H1 (cell line): ENCODE measurements around the gene IL7R. TPM values are rescaled to one million over a fixed set of nuclear protein-coding genes. Genes with fewer than 3 reads are reported as not detected.

ENCODE experiments used
- CTCF ChIA-PET: fragments of 300-600 bp; sonication (Branson Sonifier 250); formaldehyde crosslinking; loops from one replicate; lab custom pipeline; 2021; ENCODE audit not compliant: partially characterized antibody; lab: Charles Lee
- POLR2A ChIA-PET: fragments of 300-600 bp; sonication (Branson Sonifier 250); formaldehyde crosslinking; loops from one replicate; lab custom pipeline; 2021; ENCODE audit warnings: inconsistent platforms; ENCODE audit not compliant: partially characterized antibody; lab: Charles Lee
- DNase-seq, 2 experiments: peaks; one replicate each; pipeline versions ENCODE4 v3.0.0 to v3.0.0-alpha.2; 2010 to 2022; ENCODE audit warnings: low spot score in 2 of 2, low read depth in 1 of 2, mixed read lengths in 1 of 2
- FAIRE-seq: peaks from 2 replicates; lab custom pipeline; 2011; peaks lifted over from hg19 to GRCh38; lab: Jason Lieb, UNC
- H2AFZ ChIP-seq: 2 replicates; pipeline ENCODE4 v1.8.1; 2012; ENCODE audit warnings: low read length, inconsistent platforms
- H2AK5ac ChIP-seq: 2 replicates; pipeline ENCODE4 v1.6.1; 2013; ENCODE audit warnings: low read depth, low read length
- H2BK120ac ChIP-seq: replicated peaks from 2 replicates; pipeline ENCODE3; 2013; ENCODE audit warnings: low read depth, low read length, inconsistent platforms
- H2BK12ac ChIP-seq: 2 replicates; pipeline ENCODE4 v1.6.1; 2013; ENCODE audit warnings: low read depth, low read length
- H2BK15ac ChIP-seq: 2 replicates; pipeline ENCODE4 v1.6.1; 2013; ENCODE audit warnings: low read length
- H2BK20ac ChIP-seq: 2 replicates; pipeline ENCODE4 v1.6.1; 2013; ENCODE audit warnings: low read length
- H2BK5ac ChIP-seq: 2 replicates; pipeline ENCODE4 v1.6.1; 2013; ENCODE audit warnings: low read depth, low read length
- H3K14ac ChIP-seq: 2 replicates; pipeline ENCODE4 v1.6.1; 2013; ENCODE audit warnings: inconsistent platforms; ENCODE audit not compliant: insufficient read length
- H3K18ac ChIP-seq: 2 replicates; pipeline ENCODE4 v1.6.1; 2013; ENCODE audit warnings: low read length; ENCODE audit errors: extremely low read depth
- H3K23ac ChIP-seq: 2 replicates; pipeline ENCODE4 v1.6.1; 2013; ENCODE audit warnings: inconsistent platforms; ENCODE audit not compliant: insufficient read length
- H3K23me2 ChIP-seq: 2 replicates; pipeline ENCODE4 v1.6.1; 2013; ENCODE audit warnings: low read depth, low read length
- H3K27ac ChIP-seq: 2 replicates; pipeline ENCODE4 v1.6.1; 2011; ENCODE audit warnings: low read depth, low read length, inconsistent platforms
- H3K27me3 ChIP-seq, 4 experiments: replicated peaks in 1 of 4; 1 replicate in 1 of 4; 2 replicates in 3 of 4; pipeline versions ENCODE4 v1.6.1 to v1.8.1; 2011 to 2013; ENCODE audit warnings: low read length in 3 of 4, mild to moderate bottlenecking in 3 of 4, inconsistent platforms in 2 of 4, mixed read lengths in 2 of 4, moderate library complexity in 1 of 4; ENCODE audit not compliant: control insufficient read depth in 3 of 4, insufficient read depth in 3 of 4; ENCODE audit errors: extremely low read depth in 1 of 4
- H3K36me3 ChIP-seq, 4 experiments: 2 replicates each; pipeline versions ENCODE4 v1.6.1 to v1.8.1; 2011 to 2013; ENCODE audit warnings: mild to moderate bottlenecking in 4 of 4, low read length in 3 of 4, moderate library complexity in 2 of 4, control low read depth in 1 of 4, inconsistent platforms in 1 of 4; ENCODE audit not compliant: insufficient read depth in 4 of 4, control insufficient read depth in 2 of 4
- H3K4ac ChIP-seq: replicated peaks from 2 replicates; pipeline ENCODE3; 2013; ENCODE audit warnings: low read length, low read depth, mixed read lengths, inconsistent platforms; ENCODE audit not compliant: insufficient read length
- H3K4me1 ChIP-seq, 4 experiments: replicated peaks in 1 of 4; 1 replicate in 1 of 4; 2 replicates in 3 of 4; pipeline versions ENCODE4 v1.6.1 to v1.8.1; 2011 to 2013; ENCODE audit warnings: low read length in 3 of 4, inconsistent platforms in 2 of 4, mixed read lengths in 1 of 4; ENCODE audit not compliant: insufficient read depth in 4 of 4, control insufficient read depth in 3 of 4
- H3K4me2 ChIP-seq, 2 experiments: 2 replicates each; pipeline versions ENCODE4 v1.6.1 to v1.8.1; 2011 to 2013; ENCODE audit warnings: low read depth in 2 of 2, low read length in 2 of 2, control low read depth in 1 of 2, inconsistent platforms in 1 of 2, mild to moderate bottlenecking in 1 of 2; ENCODE audit not compliant: insufficient read depth in 1 of 2
- H3K4me3 ChIP-seq, 4 experiments: fragments of 200-600, 300-600 bp in 1 of 4; sonication (generic), shearing (Covaris generic), sonication (Bioruptor Twin) in 1 of 4; 2 replicates each; pipeline versions ENCODE4 v1.5.1 to v1.8.1; 2011 to 2016; ENCODE audit warnings: low read length in 4 of 4, low read depth in 3 of 4, control low read depth in 2 of 4, inconsistent platforms in 2 of 4, mild to moderate bottlenecking in 2 of 4, mixed read lengths in 1 of 4, moderate library complexity in 1 of 4; ENCODE audit not compliant: insufficient read depth in 2 of 4; ENCODE audit errors: extremely low read depth in 1 of 4
- H3K56ac ChIP-seq: replicated peaks from 2 replicates; pipeline ENCODE3; 2013; ENCODE audit warnings: low read depth, mild to moderate bottlenecking, mixed read lengths, low read length, inconsistent platforms; ENCODE audit not compliant: insufficient read length
- H3K79me1 ChIP-seq: 2 replicates; pipeline ENCODE4 v1.6.1; 2013; ENCODE audit warnings: low read depth, low read length, control low read depth
- H3K79me2 ChIP-seq, 2 experiments: 2 replicates each; pipeline versions ENCODE4 v1.6.1 to v1.8.1; 2012 to 2013; ENCODE audit warnings: low read length in 2 of 2, mild to moderate bottlenecking in 2 of 2, inconsistent platforms in 1 of 2; ENCODE audit not compliant: insufficient read depth in 2 of 2, control insufficient read depth in 1 of 2
- H3K9ac ChIP-seq, 4 experiments: replicated peaks in 1 of 4; 1 replicate in 1 of 4; 2 replicates in 3 of 4; pipeline versions ENCODE4 v1.6.1 to v1.8.1; 2011 to 2013; ENCODE audit warnings: low read depth in 3 of 4, low read length in 3 of 4, control low read depth in 2 of 4, mild to moderate bottlenecking in 2 of 4, moderate library complexity in 2 of 4, inconsistent platforms in 1 of 4; ENCODE audit errors: extremely low read depth in 1 of 4
- H3K9me3 ChIP-seq, 2 experiments: 2 replicates each; pipeline versions ENCODE4 v1.6.1 to v1.8.1; 2012 to 2013; ENCODE audit warnings: mild to moderate bottlenecking in 2 of 2, moderate library complexity in 2 of 2, control low read depth in 1 of 2, inconsistent platforms in 1 of 2, low read depth in 1 of 2, low read length in 1 of 2, mixed read lengths in 1 of 2; ENCODE audit not compliant: insufficient read depth in 2 of 2
- H4K20me1 ChIP-seq, 2 experiments: replicated peaks in 1 of 2; 2 replicates each; pipeline versions ENCODE3 to v1.8.1; 2011 to 2013; ENCODE audit warnings: inconsistent platforms in 2 of 2, low read length in 2 of 2, mild to moderate bottlenecking in 1 of 2; ENCODE audit not compliant: insufficient read depth in 2 of 2, control insufficient read depth in 1 of 2
- H4K5ac ChIP-seq: 2 replicates; pipeline ENCODE4 v1.6.1; 2013; ENCODE audit warnings: low read length, low read depth, mixed read lengths, inconsistent platforms; ENCODE audit not compliant: insufficient read length
- H4K8ac ChIP-seq: 2 replicates; pipeline ENCODE4 v1.8.0; 2013; ENCODE audit warnings: mild to moderate bottlenecking, moderate library complexity, low read length, inconsistent platforms; ENCODE audit not compliant: insufficient read depth; ENCODE audit errors: extremely low read depth
- H4K91ac ChIP-seq: replicated peaks from 2 replicates; pipeline ENCODE3; 2013; ENCODE audit warnings: low read length, mixed read lengths, inconsistent platforms; ENCODE audit not compliant: insufficient read length
- CHD1 ChIP-seq: IDR thresholded peaks from 2 replicates; pipeline ENCODE4 v1.6.1; 2012; ENCODE audit warnings: low read depth, low read length, improper control_type of control experiment
- CTBP2 ChIP-seq: IDR thresholded peaks from 2 replicates; pipeline ENCODE4 v1.7.0; 2011; ENCODE audit warnings: borderline replicate concordance, mild to moderate bottlenecking, moderate library complexity, mixed read lengths, low read length; ENCODE audit not compliant: insufficient read depth, insufficient read length
- JUN ChIP-seq: IDR thresholded peaks from 2 replicates; pipeline ENCODE4 v1.6.1; 2011; ENCODE audit warnings: low read depth, mild to moderate bottlenecking, improper control_type of control experiment, low read length
- PHF8 ChIP-seq: fragments of 200-600 bp; sonication (generic); conservative IDR thresholded peaks from 2 replicates; pipeline ENCODE4 v1.7.1; 2012; ENCODE audit warnings: low read depth, mild to moderate bottlenecking, inconsistent platforms, low read length, moderate library complexity
- RFX5 ChIP-seq: IDR thresholded peaks from 2 replicates; pipeline ENCODE4 v1.6.1; 2011; ENCODE audit warnings: low read depth, low read length, improper control_type of control experiment, borderline replicate concordance
- RXRA ChIP-seq: IDR thresholded peaks from 2 replicates; pipeline ENCODE4 v1.6.1; 2011; ENCODE audit warnings: low read depth, mild to moderate bottlenecking, low read length, moderate library complexity; ENCODE audit not compliant: insufficient read depth
- SP2 ChIP-seq: IDR thresholded peaks from 2 replicates; pipeline ENCODE4 v1.6.1; 2012; ENCODE audit warnings: mild to moderate bottlenecking, low read length, inconsistent platforms
- ZNF274 ChIP-seq: IDR thresholded peaks from 2 replicates; pipeline ENCODE4 v1.7.0; 2012; ENCODE audit warnings: low read length, borderline replicate concordance; ENCODE audit errors: extremely low read depth
- WGBS, 2 experiments: shearing (Covaris generic) in 1 of 2; methylation state at CpG; one replicate each; pipeline versions ENCODE4 v1.1.6 to v1.1.7; 2013 to 2015; ENCODE audit warnings: low lambda C conversion rate in 2 of 2, mixed read lengths in 2 of 2, inconsistent platforms in 1 of 2, low coverage in 1 of 2, missing lambda C conversion rate in 1 of 2; ENCODE audit not compliant: insufficient replicate concordance in 2 of 2, insufficient coverage in 1 of 2, insufficient read length in 1 of 2; ENCODE audit errors: extremely low coverage in 1 of 2, missing lambda C conversion rate in 1 of 2; 5-methylcytosine and 5-hydroxymethylcytosine counted together
- polyA plus RNA-seq, 7 experiments: library from polyadenylated mRNA; depleted of rRNA in 3 of 7; stranded (reverse) in 5 of 7; unstranded in 2 of 7; fragments of >200 nt in 5 of 7; fragments of 200-250 nt in 2 of 7; gene quantifications; 1 replicate in 5 of 7; 2 replicates in 1 of 7; 4 replicates in 1 of 7; pipeline versions ENCODE4 v1.2.1 to v1.2.3, GENCODE V29; 2011 to 2013; ENCODE audit warnings: missing spikeins in 2 of 7, mixed read lengths in 2 of 7
- total RNA-seq: library from RNA; stranded (reverse); fragmentation: NEBNext Ultra II Directional; extraction: Animal tissue kit (Norgen Biotek cat#: 25700); gene quantifications from 2 replicates; pipeline ENCODE4 v1.2.1, GENCODE V29; 2021

IL7R gene
- total and polyA plus RNA-seq, 2 of the 8 experiments (the other 6 are each of a cell fraction or from before 2014, with no cell fraction given) = not detected

- no peak overlapping the region for H2BK20ac ChIP-seq
- H3K18ac ChIP-seq = no peak overlapping the region
- H3K9me3 ChIP-seq = no peaks in the 10 kb centered on the region
- CTCF ChIA-PET = no interaction called here
- H4K5ac ChIP-seq = no peak overlapping the region
- no peak overlapping the region for H3K4me2 ChIP-seq
- no peak overlapping the region for H3K14ac ChIP-seq
- no peak overlapping the region for H2BK120ac ChIP-seq
- H2AK5ac ChIP-seq = no peak overlapping the region
- H3K36me3 ChIP-seq = no peaks in the 10 kb centered on the region
- H3K4me3 ChIP-seq = no peak overlapping the region
- no peak overlapping the region for H2AFZ ChIP-seq
- no peaks in the 10 kb centered on the region for H3K79me1 ChIP-seq
- WGBS, 2 experiments = 95% methylated on average over 2 of the region's 2 CpGs; no CpG with 5 or more reads in 1 of the 2 experiments
- no peak overlapping the region for H4K8ac ChIP-seq
- H3K27ac ChIP-seq = no peak overlapping the region
- no peaks in the 10 kb centered on the region for H3K23me2 ChIP-seq
- H3K4ac ChIP-seq = no peak overlapping the region
- H3K79me2 ChIP-seq = no peaks in the 10 kb centered on the region
- POLR2A ChIA-PET = no interaction called here
- no peak overlapping the region for H4K91ac ChIP-seq
- H3K27me3 ChIP-seq = no peaks in the 10 kb centered on the region
- TF ChIP-seq CTBP2 = no peak
- no peak for TF ChIP-seq PHF8
- TF ChIP-seq RFX5 = no peak
- no peak for TF ChIP-seq CHD1
- no peak for TF ChIP-seq ZNF274
- TF ChIP-seq RXRA = no peak
- TF ChIP-seq JUN = no peak
- TF ChIP-seq SP2 = no peak
- H2BK12ac ChIP-seq = no peak overlapping the region
- no peak overlapping the region for H3K23ac ChIP-seq
- DNase-seq (no peak), FAIRE-seq (no peak)
- H3K9ac ChIP-seq = no peak overlapping the region
- H4K20me1 ChIP-seq = no peaks in the 10 kb centered on the region
- no peak overlapping the region for H2BK5ac ChIP-seq
- H2BK15ac ChIP-seq = no peak overlapping the region
- H3K56ac ChIP-seq = no peak overlapping the region
- no peaks in the 10 kb centered on the region for H3K4me1 ChIP-seq
Observed at GRCh38 chr5:35833224-35833623, 23.5 kb upstream of the IL7R start.
